PC-9 (cell line): ENCODE data around the gene CCDC146. TPM values are rescaled to one million over a fixed set of nuclear protein-coding genes. Genes with fewer than 3 reads are reported as not detected.

ENCODE experiments used
- BruUV-seq: library from RNA; stranded (reverse); fragments of 400-500 nt; replicated peaks from 2 replicates; lab custom pipeline; 2021; lab: Mats Ljungman, UMichigan
- CTCF ChIA-PET: fragments of 300-600 bp; sonication (Branson Sonifier 250); formaldehyde crosslinking; loops from one replicate; lab custom pipeline; 2022; ENCODE audit warnings: antibody characterized with exemption; lab: Charles Lee
- POLR2A ChIA-PET: fragments of 300-600 bp; sonication (Branson Sonifier 250); formaldehyde crosslinking; loops from one replicate; lab custom pipeline; 2022; ENCODE audit warnings: antibody characterized with exemption; ENCODE audit not compliant: unreplicated experiment; lab: Charles Lee
- DNase-seq, 2 experiments: peaks; one replicate each; pipeline versions ENCODE4 v3.0.0 to v3.0.0-alpha.2; 2015 to 2022; ENCODE audit warnings: mixed read lengths in 1 of 2
- H2AFZ ChIP-seq: fragments of 200-600 bp; sonication (generic); 2 replicates; pipeline ENCODE4 v1.8.1; 2017; ENCODE audit warnings: antibody characterized with exemption
- H3F3A ChIP-seq: fragments of 200-600 bp; sonication (generic); 2 replicates; pipeline ENCODE4 v1.8.1; 2017; ENCODE audit warnings: antibody characterized with exemption, mild to moderate bottlenecking, low read depth; ENCODE audit not compliant: insufficient read depth
- H3K27ac ChIP-seq: fragments of 200-600 bp; sonication (generic); 2 replicates; pipeline ENCODE4 v1.6.1; 2016; ENCODE audit warnings: mixed run types
- H3K27me3 ChIP-seq: fragments of 200-600 bp; sonication (generic); 2 replicates; pipeline ENCODE4 v1.6.1; 2016; ENCODE audit warnings: low read depth, mixed run types; ENCODE audit not compliant: insufficient read depth
- H3K36me3 ChIP-seq: fragments of 200-600 bp; sonication (generic); 2 replicates; pipeline ENCODE4 v1.6.1; 2016; ENCODE audit warnings: low read depth, mixed run types
- H3K4me1 ChIP-seq: fragments of 200-600 bp; sonication (generic); replicated peaks from 2 replicates; pipeline ENCODE4 v1.6.1; 2016; ENCODE audit warnings: mixed run types; ENCODE audit not compliant: insufficient read depth
- H3K4me2 ChIP-seq: fragments of 200-600 bp; sonication (generic); 2 replicates; pipeline ENCODE4 v1.6.1; 2017; ENCODE audit warnings: mixed run types
- H3K4me3 ChIP-seq: fragments of 200-600 bp; sonication (generic); 2 replicates; pipeline ENCODE4 v1.6.1; 2016; ENCODE audit warnings: mixed run types
- H3K79me2 ChIP-seq: fragments of 200-600 bp; sonication (generic); 2 replicates; pipeline ENCODE4 v1.6.1; 2017; ENCODE audit warnings: low read depth, mixed run types
- H3K9me2 ChIP-seq: fragments of 200-600 bp; sonication (generic); 2 replicates; pipeline ENCODE4 v1.8.1; 2017; ENCODE audit warnings: mild to moderate bottlenecking; ENCODE audit not compliant: insufficient read depth
- H3K9me3 ChIP-seq: fragments of 200-600 bp; sonication (generic); 2 replicates; pipeline ENCODE4 v1.8.1; 2016; ENCODE audit warnings: low read depth; ENCODE audit not compliant: insufficient read depth
- H4K20me1 ChIP-seq: fragments of 200-600 bp; sonication (generic); 2 replicates; pipeline ENCODE4 v1.8.1; 2017; ENCODE audit not compliant: insufficient read depth
- EZH2 ChIP-seq: fragments of 200-600 bp; sonication (generic); IDR thresholded peaks from 2 replicates; pipeline ENCODE4 v1.8.0; 2017; ENCODE audit warnings: antibody characterized with exemption, low read depth
- intact Hi-C: fragments of 100-400 bp; cut with micrococcal nuclease; formaldehyde crosslinking; loops from one replicate; pipeline ENCODE4 v1.10.0; 2022; ENCODE audit not compliant: unreplicated experiment
- total RNA-seq: library from RNA; stranded (reverse); gene quantifications from 2 replicates; pipeline ENCODE4 v1.2.3, GENCODE V29; 2021
- TF ChIP-seq, protein P1 (sequence below): fragments of 200-600 bp; sonication (generic); conservative IDR thresholded peaks from 2 replicates; pipeline ENCODE4 v1.6.1; 2017; ENCODE audit warnings: mixed run types, antibody characterized with exemption, mild to moderate bottlenecking, moderate library complexity

Gene CCDC146
- total RNA-seq, 1 experiment from 2014 or later = 15.9 TPM

DNA sequence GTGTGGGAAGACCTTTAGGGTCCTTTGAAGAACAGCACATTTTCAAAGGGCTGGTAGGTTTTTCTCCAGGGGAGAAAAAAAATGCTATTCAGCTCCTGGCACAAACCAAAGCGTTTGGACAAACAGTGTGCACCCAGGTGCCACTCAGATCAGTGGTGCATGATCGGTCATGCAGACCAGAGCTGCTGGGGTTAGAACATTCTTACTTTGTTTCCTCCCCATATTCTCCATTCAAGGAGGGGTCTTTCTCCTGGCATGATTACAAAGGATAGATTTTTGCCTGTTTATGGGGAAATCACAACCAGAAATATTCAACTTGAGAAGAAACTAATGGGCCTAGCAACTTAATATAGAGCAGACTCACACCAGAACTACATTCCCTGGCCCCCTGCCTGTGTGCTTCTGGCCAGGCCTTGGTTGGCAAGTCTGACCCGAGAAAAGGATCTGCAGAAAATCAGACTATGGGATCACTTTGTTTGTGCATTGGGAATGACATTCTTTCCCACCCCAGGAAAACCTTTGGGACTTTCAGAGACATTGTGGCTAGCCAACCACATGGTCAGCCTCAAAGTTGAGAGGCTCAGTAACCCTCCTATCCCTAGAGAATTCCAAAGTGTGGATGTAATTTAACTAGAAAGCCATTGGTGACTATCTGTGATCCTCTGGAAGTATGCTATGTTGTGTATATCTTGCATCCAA, 159.5 kb downstream of the CCDC146 start:
- Histone ChIP-seq H3K9me3 (no peaks in the 10 kb centered on the region), H3K27ac (no peak overlapping the region), H3K4me1 (no peaks in the 10 kb centered on the region), H3K36me3 (no peaks in the 10 kb centered on the region), H2AFZ (no peak overlapping the region), H4K20me1 (no peaks in the 10 kb centered on the region), H3K27me3 (no peaks in the 10 kb centered on the region), H3K79me2 (no peaks in the 10 kb centered on the region), H3K4me2 (no peak overlapping the region), H3F3A (no peaks in the 10 kb centered on the region), H3K9me2 (no peaks in the 10 kb centered on the region), H3K4me3 (no peak overlapping the region)
- BruUV-seq = no TSS peak
- intact Hi-C loops = no loop called here
- TF ChIP-seq, protein P1, sequence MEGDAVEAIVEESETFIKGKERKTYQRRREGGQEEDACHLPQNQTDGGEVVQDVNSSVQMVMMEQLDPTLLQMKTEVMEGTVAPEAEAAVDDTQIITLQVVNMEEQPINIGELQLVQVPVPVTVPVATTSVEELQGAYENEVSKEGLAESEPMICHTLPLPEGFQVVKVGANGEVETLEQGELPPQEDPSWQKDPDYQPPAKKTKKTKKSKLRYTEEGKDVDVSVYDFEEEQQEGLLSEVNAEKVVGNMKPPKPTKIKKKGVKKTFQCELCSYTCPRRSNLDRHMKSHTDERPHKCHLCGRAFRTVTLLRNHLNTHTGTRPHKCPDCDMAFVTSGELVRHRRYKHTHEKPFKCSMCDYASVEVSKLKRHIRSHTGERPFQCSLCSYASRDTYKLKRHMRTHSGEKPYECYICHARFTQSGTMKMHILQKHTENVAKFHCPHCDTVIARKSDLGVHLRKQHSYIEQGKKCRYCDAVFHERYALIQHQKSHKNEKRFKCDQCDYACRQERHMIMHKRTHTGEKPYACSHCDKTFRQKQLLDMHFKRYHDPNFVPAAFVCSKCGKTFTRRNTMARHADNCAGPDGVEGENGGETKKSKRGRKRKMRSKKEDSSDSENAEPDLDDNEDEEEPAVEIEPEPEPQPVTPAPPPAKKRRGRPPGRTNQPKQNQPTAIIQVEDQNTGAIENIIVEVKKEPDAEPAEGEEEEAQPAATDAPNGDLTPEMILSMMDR = no peak
- TF ChIP-seq EZH2 = no peak
- no peak for DNase-seq
- ChIA-PET CTCF (no interaction called here), POLR2A (interaction anchor here (0.6 kb wide), 1 partner anchor 127 kb away, joined by 3 read pairs; no protein-coding TSS in a partner anchor)

DNA sequence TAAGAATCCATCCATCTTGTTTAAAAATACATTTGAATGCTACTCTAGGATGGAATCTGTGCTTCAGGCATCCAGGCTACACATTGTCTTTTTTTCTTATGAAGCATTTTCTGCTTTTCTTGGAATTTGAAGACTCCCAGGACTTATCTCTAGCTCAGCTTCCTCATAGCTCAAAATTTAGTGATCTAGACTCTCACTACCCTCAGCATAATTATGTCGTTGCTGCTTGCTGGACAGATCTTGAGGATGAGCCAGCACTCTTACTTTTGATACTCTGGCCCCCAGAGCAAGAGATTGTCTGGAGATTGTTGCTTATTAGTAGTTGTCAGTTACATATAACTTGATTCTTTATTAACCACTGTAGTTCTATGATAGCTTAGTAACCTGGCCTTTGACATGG, 160.5 kb downstream of the CCDC146 start:
- Histone ChIP-seq H3K27ac (no peak overlapping the region), H3K4me1 (no peaks in the 10 kb centered on the region), H2AFZ (no peak overlapping the region), H4K20me1 (no peaks in the 10 kb centered on the region), H3K9me2 (no peaks in the 10 kb centered on the region), H3K79me2 (no peaks in the 10 kb centered on the region), H3K27me3 (no peaks in the 10 kb centered on the region), H3F3A (no peaks in the 10 kb centered on the region), H3K4me3 (no peak overlapping the region), H3K9me3 (no peaks in the 10 kb centered on the region), H3K36me3 (no peaks in the 10 kb centered on the region), H3K4me2 (no peak overlapping the region)
- ChIA-PET CTCF (no interaction called here), POLR2A (no interaction called here)
- intact Hi-C loops = no loop called here
- no peak for DNase-seq
- BruUV-seq = no TSS peak
- TF ChIP-seq, protein P1 = no peak
- TF ChIP-seq EZH2 = no peak

DNA sequence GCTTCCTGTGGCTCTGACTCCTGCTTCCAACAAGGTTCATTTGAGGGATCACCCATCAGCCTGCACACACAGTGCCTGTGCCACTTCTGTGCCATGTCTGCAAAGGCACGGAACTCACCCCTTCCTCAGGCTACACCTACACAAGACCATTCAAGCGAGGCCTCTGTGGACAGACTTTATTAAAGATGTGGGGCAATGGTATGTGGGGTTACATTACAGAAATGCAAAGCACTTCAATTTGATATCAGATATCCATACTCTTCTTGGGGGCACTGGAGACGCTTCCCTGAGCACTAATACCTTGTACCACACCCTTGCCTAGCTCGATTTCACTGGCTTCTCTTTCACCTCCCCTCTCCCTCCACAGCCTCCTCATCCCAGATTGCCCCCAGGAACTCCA, 161.6 kb downstream of the CCDC146 start:
- Histone ChIP-seq H3K27me3 (no peaks in the 10 kb centered on the region), H4K20me1 (no peaks in the 10 kb centered on the region), H3K9me2 (no peaks in the 10 kb centered on the region), H3K4me3 (no peak overlapping the region), H3K27ac (no peak overlapping the region), H3K79me2 (no peaks in the 10 kb centered on the region), H3K36me3 (no peaks in the 10 kb centered on the region), H3F3A (no peaks in the 10 kb centered on the region), H3K9me3 (no peaks in the 10 kb centered on the region), H3K4me2 (no peak overlapping the region), H3K4me1 (no peaks in the 10 kb centered on the region), H2AFZ (no peak overlapping the region)
- BruUV-seq = no TSS peak
- TF ChIP-seq, protein P1 = no peak
- TF ChIP-seq EZH2 = no peak
- DNase-seq = no peak
- ChIA-PET POLR2A (interaction anchor here (0.7 kb wide), 1 partner anchor 424 kb away, joined by 11 read pairs; no protein-coding TSS in a partner anchor), CTCF (no interaction called here)
- intact Hi-C loops = no loop called here
